IPS DF 4.7 (cell line): Measurements from ENCODE around the gene MAPRE3.

Source experiments
- DNase-seq: peaks from one replicate; pipeline ENCODE4 v3.0.0-alpha.2; 2013; ENCODE audit warnings: low spot score; ENCODE audit errors: extremely low read depth

The MAPRE3 gene

DNA sequence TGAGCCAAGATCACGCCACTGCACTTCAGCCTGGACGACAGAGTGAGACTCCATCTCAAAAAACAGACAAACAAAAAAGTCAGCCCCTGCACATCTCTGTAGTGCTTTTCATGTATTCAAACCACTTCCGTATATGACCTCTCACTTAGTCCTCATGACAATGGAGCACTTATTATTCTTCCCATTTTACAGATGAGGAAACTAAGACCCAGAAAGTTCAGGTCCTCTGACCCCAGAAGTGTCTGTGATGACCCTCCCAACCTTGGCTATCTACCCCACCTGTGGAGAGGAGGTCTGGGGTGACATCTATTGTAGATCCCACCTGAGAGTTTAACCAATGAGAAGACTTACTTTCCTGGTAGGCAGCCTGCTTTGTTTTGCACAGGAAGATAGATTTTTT, 21.6 kb upstream of the MAPRE3 start:
- no peak for DNase-seq

DNA sequence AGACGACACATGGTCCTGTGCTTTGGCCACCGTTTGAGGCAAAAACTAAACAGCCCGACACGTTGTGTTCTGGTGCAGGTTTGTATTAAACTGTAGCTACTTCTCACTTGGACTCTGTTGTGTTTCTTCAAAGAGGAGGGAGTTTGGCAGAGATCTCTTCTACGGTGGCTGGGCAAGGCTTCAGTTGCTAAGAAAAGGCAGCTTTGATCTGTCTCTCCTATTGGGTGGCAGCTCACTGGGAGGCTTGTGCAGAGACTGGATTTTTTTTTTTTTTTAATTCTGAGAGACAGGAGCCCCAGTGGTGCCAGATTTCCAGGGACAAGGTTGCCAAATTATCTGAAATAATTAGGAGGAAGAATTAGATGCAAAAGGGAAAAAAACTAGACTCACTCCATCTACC, 20.2 kb upstream of the MAPRE3 start:
- DNase-seq: no peak

DNA sequence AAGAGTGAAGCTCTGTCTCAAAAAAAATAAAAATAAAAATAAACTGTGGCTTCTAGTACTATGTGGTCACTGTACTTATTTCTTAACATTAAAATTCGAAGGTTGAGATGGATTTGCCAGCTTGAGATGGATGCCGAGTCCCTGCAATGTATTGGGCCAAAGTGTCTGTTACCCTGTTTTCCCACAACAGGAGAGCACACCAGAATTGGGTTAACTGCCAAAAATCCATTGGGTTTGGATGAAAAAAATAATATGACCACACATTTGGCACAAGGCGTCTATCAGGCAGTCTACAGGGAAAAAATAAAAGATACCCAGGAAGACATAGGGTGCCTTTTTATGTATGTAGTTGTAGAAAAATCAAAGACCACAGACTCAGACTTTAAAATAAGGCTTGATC, 19.2 kb upstream of the MAPRE3 start:
- DNase-seq: no peak

DNA sequence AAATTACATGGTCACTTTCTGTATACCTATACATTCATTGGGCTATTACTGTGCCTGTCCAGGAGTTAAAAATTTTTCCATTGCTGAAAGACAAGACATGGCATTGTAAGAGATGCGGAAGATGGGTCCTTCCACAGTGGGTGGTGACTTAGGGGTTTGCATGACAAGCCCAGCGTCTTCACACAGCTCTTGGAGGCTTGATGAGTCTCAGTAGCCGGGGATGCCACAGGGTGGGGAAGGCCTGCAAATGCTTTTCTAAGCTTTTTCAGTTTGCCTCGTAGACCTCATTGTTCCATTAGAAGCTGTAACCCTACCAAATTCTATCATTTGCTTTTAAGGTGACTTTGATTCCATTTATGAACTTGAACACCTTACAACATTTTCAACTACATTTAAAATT, 18.1 kb upstream of the MAPRE3 start:
- no peak for DNase-seq

DNA sequence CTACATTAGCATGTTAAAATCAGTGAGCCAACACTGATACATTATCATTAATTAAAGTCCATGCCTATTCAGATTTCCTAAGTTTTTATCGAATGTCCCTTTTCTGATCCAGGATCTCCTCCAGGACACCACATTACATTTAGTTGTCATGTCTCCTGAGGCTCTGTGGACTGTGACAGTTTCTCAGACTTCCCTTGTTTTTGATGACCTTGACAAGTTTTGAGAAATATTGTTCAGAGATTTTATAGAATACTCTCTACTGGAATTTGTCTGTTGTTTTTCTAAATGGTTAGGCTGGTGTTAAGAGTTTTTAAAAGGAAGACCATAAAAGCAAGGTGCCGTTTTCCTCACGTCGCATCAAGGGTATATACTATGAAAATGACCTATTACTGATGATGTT, 16.3 kb upstream of the MAPRE3 start:
- no peak for DNase-seq

DNA sequence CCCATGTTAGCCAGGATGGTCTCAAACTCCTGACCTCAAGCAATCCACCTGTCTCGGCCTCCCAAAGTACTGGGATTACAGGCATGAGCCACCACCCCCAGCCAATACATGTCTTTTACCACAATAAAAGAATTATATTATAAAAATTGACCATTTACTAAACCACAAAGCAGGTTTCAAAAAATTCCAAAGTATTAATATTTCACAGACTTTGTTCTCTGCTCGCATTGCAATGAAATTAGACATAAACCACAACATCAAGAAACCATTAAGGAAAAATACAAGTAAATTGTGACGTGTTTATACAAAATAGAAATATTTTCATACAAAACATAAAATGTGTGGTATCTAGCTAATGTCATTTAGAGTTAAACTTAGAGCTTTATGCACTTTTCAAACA, 13.4 kb upstream of the MAPRE3 start:
- DNase-seq: no peak

DNA sequence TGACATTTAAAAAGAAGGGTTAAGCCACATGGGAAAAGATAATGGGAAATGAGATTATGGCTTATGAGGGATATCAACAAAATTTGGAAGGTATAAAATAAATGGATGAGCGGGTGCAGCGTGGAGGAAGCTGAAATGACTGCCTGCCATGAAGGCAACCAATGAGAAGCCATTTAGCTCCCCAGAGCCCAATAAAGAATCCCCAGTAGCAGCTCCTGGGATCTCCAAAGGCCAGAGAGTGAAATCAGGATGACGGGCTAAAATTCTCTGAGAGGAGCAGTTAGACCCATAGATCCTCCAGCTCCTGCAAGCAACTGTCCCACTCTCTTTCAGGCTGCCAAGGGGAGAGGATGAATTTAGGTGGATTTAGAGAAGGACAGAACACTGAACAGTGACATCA, 12.9 kb upstream of the MAPRE3 start:
- DNase-seq: no peak

DNA sequence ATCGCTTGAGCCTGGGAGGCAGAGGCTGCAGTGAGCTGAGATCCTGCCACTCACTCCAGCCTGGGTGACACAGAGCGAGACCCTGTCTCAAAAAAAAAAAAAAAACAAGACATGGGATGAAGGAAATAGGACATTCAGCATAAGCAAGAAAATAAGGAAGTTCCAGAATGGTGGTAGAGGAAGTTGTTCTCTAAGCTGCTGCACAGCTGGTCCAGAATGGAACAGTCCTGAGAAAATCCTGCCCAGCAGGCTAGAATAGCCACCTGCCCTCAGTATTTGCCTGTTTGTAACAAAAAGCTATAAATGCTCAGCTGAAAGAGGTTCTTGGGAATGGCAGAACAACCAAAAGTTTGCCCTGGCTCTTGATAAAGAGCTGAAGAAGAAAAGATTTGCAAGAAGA, 11.1 kb upstream of the MAPRE3 start:
- no peak for DNase-seq

DNA sequence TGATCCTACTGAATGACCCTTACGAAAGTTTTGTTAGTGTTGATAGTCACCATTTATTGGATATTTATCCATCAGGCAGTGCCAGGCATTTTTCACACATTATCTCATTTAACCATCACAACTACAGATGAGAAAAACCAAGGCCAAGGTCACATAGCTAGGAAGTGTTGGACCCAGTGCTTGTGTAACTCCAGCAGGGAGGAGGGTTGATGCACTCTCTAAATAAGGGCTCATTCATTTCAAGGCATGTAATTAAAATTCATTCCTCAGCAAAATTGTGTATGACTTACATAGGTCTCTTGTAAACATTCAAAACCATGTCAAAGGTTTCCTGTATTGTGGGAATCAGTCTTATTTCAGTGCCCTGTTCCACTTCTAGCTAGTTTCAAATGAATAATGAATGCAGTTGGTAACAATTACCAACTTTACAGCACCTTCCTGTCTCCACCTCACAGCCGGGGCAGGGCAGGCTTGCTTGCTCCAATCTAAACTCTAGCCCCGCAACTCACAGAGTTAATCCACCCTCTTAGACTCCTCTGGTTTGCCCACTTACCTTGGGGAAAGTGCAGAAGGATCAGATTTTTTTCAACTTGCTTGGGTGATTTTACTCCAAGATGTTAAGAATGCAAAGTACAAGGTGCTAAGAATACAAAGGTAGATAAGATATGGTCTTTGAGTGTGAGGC, 5.8 kb upstream of the MAPRE3 start:
- DNase-seq: no peak

DNA sequence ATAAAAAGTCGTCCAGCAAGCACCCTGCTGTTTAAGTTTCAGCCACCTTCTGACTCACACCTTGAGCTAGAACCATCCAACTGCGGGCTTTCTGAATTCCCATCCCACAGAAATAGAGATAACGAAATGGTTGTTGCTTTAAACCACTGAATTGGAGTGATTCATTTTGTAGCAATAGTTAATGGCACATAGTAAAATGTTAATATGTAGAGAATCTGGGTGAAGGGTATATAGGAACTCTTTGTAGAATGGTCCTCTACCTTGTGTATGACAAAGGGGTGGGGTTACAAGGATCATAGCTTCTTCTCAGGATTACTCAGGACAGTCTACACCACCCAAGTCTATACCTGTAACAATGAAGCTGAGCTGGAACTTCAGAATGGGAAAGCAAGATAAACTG, 2.4 kb upstream of the MAPRE3 start:
- DNase-seq: no peak

DNA sequence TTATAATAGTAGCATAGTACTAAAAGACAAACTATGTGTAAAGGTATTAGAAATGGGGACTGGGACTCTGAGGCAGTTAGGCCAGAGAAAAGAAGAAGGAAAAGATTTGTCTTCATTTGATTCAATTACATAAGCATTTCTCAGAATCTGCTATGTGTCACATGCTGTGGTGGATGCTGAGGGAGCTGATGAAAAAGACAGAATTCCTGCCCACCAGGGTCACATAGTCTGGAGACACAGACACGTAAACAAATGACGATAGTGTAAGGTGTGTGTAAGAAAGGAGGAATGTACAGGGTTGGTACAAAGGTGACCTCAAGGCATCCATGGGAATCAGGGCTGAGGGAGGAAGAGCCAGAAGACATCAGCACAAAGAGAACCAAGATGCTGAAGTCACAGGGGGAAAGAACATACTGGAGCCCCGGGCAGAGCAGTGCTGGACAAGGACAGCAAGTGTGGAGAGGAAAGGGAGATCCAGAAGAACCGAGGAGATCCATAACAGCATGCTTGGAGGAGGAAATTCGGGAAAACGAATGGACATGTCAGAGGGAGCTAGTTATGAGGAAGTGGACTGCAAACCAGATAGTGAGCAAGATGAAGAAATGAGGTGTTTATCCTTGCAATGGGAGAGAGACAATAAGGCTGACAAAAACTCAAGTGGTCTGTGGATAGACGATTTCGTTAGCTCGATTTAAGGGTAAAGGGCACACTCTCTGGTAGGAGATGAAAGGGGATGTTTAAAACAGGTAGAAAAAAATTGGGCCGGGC, 1.2 kb upstream of the MAPRE3 start:
- DNase-seq: no peak

DNA sequence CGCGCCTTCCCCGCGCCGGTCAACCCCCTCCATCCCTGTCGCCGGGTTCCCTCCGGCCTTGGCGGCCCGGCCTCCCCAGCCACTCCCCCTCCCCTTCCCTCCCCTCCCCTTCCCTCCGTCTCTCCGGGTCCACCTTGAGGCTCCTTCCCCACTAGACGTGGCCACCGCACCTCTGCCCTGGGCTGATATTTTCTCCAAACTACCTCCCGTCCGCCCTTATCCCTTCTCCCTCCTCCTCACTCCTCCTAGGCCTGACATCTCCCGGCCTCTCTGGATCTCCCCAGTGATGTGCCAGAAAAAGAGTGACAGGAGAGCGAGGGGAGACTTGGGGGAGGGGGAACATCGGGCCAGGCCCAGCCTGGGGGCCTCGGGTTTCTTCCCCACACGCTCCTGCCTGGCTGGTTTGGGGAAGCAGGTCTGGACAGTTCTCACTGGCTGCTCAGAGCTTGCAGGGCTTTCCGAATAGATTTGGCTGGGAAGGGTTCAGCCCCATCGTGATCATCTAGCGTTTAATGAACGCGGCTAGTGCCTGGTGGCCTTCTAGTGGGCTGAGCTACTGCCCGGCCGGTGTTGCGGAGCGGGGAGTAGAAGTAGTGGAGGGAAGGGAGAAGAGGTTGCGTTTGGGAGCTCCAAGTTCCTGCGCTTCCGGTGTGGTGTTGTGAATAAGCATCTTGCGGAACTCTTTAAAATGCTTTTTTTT, 641 bp downstream of the MAPRE3 start:
- no peak for DNase-seq

DNA sequence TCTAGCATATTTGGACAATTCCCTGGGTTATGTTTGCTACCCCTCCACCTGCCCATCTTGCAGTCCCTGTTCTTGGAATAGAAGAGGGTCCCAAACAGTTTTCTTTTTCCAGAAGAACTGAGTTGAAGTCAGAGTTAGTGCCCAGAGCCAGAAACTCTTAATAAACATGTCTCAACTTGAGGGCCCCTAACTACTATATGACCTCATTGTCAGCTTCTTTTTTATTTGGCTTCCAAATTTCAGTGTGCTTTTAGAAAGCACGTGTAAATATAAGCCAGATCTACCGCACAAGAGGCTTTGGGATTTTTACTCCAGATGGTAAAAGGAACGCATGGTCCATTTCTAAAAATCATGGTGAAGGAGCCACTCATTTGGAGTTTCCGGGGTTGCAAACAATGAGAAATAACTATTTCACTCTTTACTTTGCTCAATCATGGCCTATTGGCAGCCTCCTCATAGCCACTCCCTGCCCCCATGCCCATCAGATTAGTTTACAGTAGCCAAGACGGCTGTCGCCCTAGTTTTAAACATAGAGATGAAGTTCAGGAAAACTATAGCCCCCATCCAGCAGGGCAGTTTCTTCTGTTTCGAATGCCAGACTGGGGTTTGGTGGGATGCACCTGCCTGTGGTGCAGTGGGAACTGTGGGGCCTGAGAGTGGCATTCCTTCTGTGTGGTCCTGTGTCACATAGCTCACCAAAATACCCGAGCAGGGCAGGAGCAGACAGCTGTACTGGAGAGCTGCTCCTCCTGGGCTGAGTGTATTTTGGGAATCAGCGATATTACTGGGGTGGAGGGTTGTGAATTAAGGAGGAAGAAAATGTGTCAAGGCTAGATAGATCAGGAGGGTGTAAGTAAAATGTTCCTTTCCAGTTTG, 1.7 kb downstream of the MAPRE3 start:
- no peak for DNase-seq

DNA sequence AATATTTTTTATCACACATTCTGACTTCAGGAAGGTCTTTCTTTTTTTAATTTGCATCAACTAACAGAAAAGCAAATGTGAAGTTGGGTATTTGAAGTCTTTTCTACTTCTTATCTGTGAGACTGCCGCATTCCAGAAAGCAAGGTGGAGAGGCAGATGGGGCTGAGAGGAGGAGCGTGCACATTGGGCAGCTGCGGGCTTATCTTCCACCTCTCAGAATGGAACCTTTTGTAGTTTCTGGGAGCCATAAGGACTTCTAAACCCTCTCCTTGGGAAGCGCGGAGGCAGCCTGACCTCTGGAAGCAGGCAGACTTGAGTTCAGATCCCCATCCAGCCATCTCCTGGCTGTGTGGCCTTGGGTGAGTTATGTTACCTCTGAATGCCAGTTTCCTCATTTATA, 3.9 kb downstream of the MAPRE3 start:
- DNase-seq: no peak

DNA sequence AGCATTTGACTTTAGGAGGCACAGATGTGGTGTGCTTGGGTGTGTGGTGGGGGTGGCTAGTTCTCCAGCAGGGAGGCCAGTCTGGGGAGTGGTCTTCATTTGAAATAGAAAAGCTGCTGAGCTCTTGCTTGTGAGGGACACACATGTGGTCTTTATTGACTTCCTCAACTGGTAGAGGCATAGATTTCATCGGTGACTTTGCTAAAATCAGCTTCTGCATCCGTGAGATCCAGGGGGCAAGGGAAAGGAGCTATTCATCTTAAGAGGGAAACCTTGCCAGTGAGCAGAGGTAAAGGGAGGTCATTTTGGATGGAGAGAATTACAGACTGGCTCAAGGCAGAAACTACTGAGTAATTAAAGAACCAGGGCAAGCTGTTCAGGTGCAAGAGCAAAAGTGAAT, 4.7 kb downstream of the MAPRE3 start:
- no peak for DNase-seq

DNA sequence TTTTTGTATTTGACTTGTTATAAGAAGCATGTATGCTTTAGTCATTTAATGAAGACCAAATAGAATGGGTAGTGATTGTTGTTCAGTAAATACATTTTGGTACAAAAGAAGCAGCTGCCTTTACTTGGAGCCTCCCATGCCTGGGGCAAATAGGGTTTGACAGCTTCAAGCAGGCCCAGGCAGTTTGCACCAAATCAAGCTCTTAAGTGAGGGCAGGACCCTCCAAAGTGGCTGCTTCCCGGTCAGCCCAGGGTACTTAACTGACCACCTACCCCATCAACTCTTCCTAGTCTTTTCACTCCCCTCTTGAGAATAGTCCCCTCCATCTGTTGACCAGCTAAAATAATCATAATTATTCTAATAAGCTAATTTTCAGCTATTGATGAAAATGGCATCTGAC, 5.2 kb downstream of the MAPRE3 start:
- DNase-seq: no peak

DNA sequence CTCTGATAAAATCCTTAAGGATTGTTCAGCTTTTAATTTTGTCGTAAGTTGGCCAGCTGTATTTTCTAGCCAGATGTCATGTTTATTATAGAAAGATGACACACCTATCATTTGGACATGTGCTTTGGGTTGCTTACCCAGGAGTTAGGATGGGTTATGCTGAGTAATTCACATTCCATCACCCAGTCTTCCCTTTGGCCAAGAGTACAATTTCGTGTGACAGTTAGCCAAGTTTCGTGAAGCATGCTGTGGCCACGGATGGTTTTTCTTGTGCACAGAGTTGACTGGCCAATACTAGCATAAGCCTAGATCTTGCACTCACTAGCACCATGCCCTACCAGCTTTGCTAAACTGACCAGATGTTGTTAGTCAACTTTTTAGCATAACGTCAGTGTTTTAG, 5.8 kb downstream of the MAPRE3 start:
- DNase-seq: no peak

DNA sequence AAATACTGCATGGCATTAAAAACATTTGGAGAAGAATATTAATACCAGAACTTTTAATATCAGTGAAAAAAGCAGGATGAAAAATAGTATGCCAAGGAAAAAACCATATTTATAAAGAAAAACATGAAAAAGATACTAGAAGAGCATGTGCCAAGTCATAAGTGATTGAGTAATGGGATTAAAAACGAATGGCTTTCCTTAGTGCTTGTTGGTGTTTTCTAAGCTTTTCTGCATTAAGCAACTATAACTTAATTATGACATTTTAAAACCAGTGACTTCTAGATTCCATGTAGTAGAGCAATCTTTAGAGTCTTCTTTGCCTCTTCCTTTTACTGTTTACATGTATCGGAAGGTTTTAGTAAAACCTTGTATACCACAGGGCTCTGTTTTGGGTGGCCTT, 6.6 kb downstream of the MAPRE3 start:
- no peak for DNase-seq

DNA sequence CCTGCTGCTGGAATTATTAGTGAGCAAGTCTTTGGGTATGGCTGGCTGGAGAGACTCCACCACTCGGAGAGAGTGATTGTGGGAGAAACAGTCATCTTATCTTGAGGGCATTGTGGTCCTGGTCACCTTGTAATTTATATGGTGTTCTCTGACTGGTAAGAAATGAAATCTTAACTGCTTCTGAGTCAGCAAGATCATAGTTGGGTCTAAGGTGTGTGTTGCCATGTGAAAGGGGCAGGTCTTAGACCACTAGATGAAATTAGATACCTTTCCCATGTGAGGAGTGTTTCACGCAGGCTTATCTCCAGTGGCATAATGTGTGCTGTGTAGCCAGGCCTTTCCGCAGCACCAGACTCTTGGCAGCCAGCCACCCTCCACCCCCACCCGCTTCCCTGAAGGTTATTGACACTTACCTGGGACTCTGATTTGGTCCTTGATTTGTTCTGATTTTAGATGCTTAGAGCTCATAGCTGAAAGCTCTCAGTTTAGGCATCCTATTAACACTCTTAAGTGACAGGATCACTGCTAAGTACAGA, 7.7 kb downstream of the MAPRE3 start:
- no peak for DNase-seq

DNA sequence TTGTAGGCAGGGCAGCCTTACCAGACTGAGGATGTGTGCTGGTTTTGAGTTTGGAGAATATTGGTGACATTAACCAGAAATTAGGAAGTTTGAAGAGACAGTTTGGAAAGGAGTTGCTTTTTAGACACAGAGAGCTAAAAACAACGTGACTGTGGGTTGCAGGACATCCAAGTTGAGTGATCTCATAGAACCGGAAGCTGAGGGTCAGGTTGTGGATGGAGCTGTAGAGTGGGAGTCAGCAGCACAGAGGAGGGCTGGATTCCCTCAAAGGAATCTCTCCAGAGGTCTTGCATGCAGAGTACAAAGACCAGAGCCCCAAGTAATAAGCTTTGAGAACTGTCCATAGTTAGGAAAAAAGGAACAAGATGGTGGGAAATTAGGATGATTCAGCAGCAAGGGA, 9.3 kb downstream of the MAPRE3 start:
- no peak for DNase-seq

DNA sequence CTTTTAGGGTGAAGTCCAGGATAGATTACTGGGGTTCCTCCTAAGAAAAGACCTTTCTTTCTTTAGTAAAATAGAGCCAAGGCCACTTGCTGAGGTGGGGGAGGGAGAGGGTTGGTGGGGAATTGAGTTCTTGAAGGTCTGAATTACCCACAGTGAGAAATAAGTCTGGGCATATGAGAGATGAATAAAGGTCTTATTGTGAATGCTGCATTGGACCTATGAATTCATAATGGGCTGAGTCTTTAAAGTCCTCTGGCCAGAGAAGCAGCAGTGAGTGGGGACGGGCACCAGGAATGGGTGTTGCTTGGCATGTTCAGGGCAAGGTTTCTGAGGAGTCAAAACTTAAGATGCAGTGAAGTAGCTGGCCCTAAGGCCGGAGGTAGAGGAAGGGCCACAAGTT, 10.5 kb downstream of the MAPRE3 start:
- no peak for DNase-seq
